Heart left ventricle (tissue), 13 donors: ENCODE results near the gene PRKN.
"Not testable (repeated sequence)": the region's sequence is repeated elsewhere in the genome, so short reads cannot be mapped to it uniquely, and the experiment has no call there.

Experiments used
- CTCF ChIP-seq, 12 donors: fragments of 200-600 bp; sonication (generic) in 4 of 12; IDR thresholded peaks; one replicate each; pipeline versions ENCODE4 v1.5.0 to v1.8.0; 2018 to 2022; ENCODE audit warnings: antibody characterized with exemption in 12 of 12, mild to moderate bottlenecking in 5 of 12
- POLR2A ChIP-seq, 2 donors: fragments of 450-650 bp; IDR thresholded peaks; one replicate each; pipeline ENCODE4 v1.6.1; 2017; ENCODE audit warnings: antibody characterized with exemption in 2 of 2, mild to moderate bottlenecking in 2 of 2, moderate library complexity in 2 of 2
- donor health status: ischemic (EF 13 %, LVEDD 7.1; RV severe dilation, severe dysfunction).
- donor health status: DM: no; HTN: yes; CAD: no.
- donor health status: DM: no; HTN: no; CAD: no.
- donor health status: ischemic (EF 25% LVEDD 6.9; RV normal size, moderate dysfunction).
- donor health status: ischemic (EF 25% LVEDD 5.7; RV mildly dilated, moderate dysfunction).
- donor health status: ischemic (EF 35%, LVEDD 5.7; RV mildly dilated, moderate dysfunction).
- donor health status: nonischemic (EF 11% LVEDD 7.7; RV severe dilation, severe dysfunction).
- donor health status: DM: yes; HTN: yes; CAD: no.
- donor health status: PGD.
- donor health status: ischemic (EF 29% LVEDD 5.4; RV normal size, mild dysfunction).
- donor health status: nonischemic (EF 23%, LVEDD 6.1; RV moderate dilation, normal function).

- not testable (repeated sequence) for TF ChIP-seq POLR2A, CTCF (IDR thresholded peaks at IDR 0.05)
Observed at GRCh38 chr6:161315246-161315917, 1412.2 kb downstream of the PRKN start.
